Parathyroid adenoma (tissue), 2 donors: ENCODE results near the gene MYL12B.
A peak's percentile ranks its signal among the peaks of the same experiment; 100 is the strongest.

Source experiments
- H2AFZ ChIP-seq: fragments of 300-600 bp; sonication (generic); one replicate; pipeline ENCODE4 v1.7.0; 2017; ENCODE audit warnings: antibody characterized with exemption, mild to moderate bottlenecking
- H3K27ac ChIP-seq: fragments of 300-600 bp; sonication (generic); one replicate; pipeline ENCODE4 v1.7.0; 2017
- H3K27me3 ChIP-seq: fragments of 300-600 bp; sonication (generic); one replicate; pipeline ENCODE4 v1.7.0; 2017; ENCODE audit warnings: low read length; ENCODE audit not compliant: control insufficient read depth, insufficient read depth
- H3K36me3 ChIP-seq: fragments of 300-600 bp; sonication (generic); one replicate; pipeline ENCODE4 v1.7.0; 2017; ENCODE audit warnings: low read length; ENCODE audit not compliant: control insufficient read depth, insufficient read depth
- H3K4me1 ChIP-seq: fragments of 300-600 bp; sonication (generic); one replicate; pipeline ENCODE4 v1.7.0; 2017; ENCODE audit warnings: control low read depth
- H3K4me2 ChIP-seq: fragments of 300-600 bp; sonication (generic); one replicate; pipeline ENCODE4 v1.7.0; 2017; ENCODE audit warnings: low read length
- H3K4me3 ChIP-seq: fragments of 300-600 bp; sonication (generic); one replicate; pipeline ENCODE4 v1.7.0; 2017; ENCODE audit warnings: low read depth, low read length
- H3K79me2 ChIP-seq: fragments of 300-600 bp; sonication (generic); one replicate; pipeline ENCODE4 v1.7.0; 2017; ENCODE audit warnings: control low read depth
- H3K9ac ChIP-seq: fragments of 300-600 bp; sonication (generic); one replicate; pipeline ENCODE4 v1.7.0; 2017; ENCODE audit warnings: mild to moderate bottlenecking
- H3K9me3 ChIP-seq: fragments of 300-600 bp; sonication (generic); one replicate; pipeline ENCODE4 v1.7.0; 2017; ENCODE audit warnings: low read length; ENCODE audit not compliant: control insufficient read depth
- TF ChIP-seq, protein P1 (sequence below): fragments of 300-600 bp; sonication (generic); IDR thresholded peaks from one replicate; pipeline ENCODE4 v1.7.0; 2017; ENCODE audit warnings: antibody characterized with exemption, mild to moderate bottlenecking
- donor health status: primary hyperparathyroidism.

MYL12B gene

DNA sequence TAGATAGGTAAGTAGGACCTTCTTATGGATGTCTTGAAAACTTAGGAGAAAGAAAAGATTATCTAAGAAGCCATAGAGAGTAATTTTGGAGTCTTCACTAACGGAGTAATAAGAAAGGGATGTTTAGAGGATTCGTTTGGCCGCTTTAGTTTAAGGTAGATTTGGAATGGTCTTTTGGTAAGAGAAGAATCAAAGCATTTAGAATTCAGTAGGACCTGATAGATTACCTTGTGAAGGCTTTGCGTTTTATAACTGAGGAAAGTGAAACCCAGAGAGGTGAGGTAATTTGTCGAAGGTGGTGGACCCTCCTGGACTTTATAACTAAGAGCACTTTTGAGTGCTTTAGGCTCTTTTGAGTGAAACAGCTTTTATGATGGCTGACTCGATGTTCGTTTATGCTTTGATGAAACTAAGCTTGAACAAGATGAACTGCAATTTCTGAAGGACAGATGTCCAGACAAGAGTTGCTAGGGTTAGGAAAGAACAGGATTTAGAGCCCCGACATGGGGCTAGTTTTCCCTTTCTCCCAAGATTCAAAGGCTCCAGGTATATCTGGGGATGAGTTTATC is 1.3 kb downstream of the MYL12B start:
- TF ChIP-seq, protein P1, sequence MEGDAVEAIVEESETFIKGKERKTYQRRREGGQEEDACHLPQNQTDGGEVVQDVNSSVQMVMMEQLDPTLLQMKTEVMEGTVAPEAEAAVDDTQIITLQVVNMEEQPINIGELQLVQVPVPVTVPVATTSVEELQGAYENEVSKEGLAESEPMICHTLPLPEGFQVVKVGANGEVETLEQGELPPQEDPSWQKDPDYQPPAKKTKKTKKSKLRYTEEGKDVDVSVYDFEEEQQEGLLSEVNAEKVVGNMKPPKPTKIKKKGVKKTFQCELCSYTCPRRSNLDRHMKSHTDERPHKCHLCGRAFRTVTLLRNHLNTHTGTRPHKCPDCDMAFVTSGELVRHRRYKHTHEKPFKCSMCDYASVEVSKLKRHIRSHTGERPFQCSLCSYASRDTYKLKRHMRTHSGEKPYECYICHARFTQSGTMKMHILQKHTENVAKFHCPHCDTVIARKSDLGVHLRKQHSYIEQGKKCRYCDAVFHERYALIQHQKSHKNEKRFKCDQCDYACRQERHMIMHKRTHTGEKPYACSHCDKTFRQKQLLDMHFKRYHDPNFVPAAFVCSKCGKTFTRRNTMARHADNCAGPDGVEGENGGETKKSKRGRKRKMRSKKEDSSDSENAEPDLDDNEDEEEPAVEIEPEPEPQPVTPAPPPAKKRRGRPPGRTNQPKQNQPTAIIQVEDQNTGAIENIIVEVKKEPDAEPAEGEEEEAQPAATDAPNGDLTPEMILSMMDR, result no peak
- Histone ChIP-seq H3K27me3 (no peaks in the 10 kb centered on the region), H3K9me3 (no peaks in the 10 kb centered on the region), H3K27ac (peak overlapping the region; percentile 95), H3K79me2 (peaks cover 49% of the 10 kb centered on the region), H3K4me2 (peak overlapping the region; percentile 80), H3K9ac (no peak overlapping the region), H2AFZ (no peak overlapping the region), H3K36me3 (no peaks in the 10 kb centered on the region), H3K4me1 (peaks cover 20% of the 10 kb centered on the region), H3K4me3 (peak overlapping the region; percentile 87)

DNA sequence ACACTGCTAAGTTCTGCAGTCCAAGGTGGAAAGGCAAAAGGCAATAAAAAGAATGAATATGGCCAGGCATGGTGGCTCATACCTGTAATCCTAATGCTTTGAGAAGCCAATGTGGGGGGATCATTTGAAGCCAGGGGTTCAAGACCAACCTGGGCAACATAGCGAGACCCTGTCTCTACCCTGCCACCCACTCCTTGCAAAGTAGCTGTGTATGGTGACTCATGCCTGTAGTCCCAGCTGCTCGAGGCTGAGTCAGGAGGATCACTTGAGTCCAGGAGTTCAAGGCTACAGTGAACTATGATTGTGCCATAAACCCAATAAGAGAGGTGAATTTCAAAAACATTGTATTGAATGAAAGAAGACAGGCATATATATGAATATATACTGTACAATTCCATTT is 2.4 kb downstream of the MYL12B start:
- Histone ChIP-seq H3K4me1 (peaks cover 32% of the 10 kb centered on the region), H3K9me3 (no peaks in the 10 kb centered on the region), H3K36me3 (no peaks in the 10 kb centered on the region), H3K4me2 (no peak overlapping the region), H3K27ac (no peak overlapping the region), H3K27me3 (no peaks in the 10 kb centered on the region), H3K9ac (no peak overlapping the region), H3K4me3 (no peak overlapping the region), H3K79me2 (peaks cover 61% of the 10 kb centered on the region), H2AFZ (no peak overlapping the region)
- TF ChIP-seq, protein P1, result no peak

DNA sequence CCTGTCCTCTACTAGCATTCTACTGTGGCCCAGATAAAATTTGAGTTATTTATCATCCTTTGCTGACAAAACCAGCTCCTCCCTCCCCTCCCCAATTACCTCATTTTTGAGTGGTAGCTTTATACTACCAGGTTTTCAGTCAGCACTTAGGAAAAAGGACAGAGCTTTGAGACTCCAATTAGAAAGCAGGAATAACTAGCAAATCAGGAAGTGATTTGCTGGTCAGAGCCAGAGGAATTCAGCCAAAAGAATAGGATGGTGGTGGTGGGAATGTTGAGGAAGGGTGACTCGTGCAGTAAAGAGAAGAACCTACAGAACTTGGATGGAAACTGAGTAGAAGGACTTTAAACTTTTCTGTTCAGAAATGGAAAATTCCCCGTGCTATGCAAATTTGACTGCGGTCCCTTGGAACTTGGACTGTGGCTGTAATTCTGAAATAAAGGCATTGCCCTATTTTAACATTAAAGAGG is 3.7 kb downstream of the MYL12B start:
- H3K9me3 ChIP-seq, result no peaks in the 10 kb centered on the region
- H3K27me3 ChIP-seq, result no peaks in the 10 kb centered on the region
- peaks cover 67% of the 10 kb centered on the region for H3K79me2 ChIP-seq
- H3K4me3 ChIP-seq, result no peak overlapping the region
- TF ChIP-seq, protein P1, result no peak
- H3K4me1 ChIP-seq, result peaks cover 34% of the 10 kb centered on the region
- H3K36me3 ChIP-seq, result no peaks in the 10 kb centered on the region
- H3K9ac ChIP-seq, result no peak overlapping the region
- H2AFZ ChIP-seq, result no peak overlapping the region
- H3K27ac ChIP-seq, result no peak overlapping the region
- no peak overlapping the region for H3K4me2 ChIP-seq

DNA sequence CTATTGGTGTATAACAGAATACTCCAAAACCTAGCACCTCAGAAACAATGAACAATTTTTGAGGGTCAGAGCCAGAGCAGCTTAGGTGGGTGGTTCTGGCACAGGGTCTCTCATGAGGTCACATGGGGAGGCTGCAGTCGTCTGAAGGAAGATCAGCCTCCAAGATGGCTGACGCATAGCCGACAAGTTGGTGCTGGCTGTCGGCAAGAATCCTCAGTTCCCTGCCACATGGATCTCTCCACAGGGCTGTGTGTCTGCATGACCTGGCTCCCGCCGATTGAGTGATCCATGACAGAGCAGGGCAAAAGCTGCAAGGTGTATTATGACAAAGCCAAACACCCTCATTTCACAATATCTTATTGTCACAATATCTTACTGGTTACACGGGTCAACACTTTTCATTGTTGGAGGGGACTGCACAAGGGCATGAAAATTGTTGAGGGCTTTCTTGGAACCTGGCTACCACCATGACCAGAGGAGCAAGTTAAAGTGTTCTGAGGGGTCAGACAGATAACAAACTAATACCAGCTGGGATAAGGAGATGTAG is 4.2 kb downstream of the MYL12B start:
- Histone ChIP-seq H3K9me3 (no peaks in the 10 kb centered on the region), H3K4me1 (peaks cover 34% of the 10 kb centered on the region), H3K4me3 (no peak overlapping the region), H3K36me3 (no peaks in the 10 kb centered on the region), H2AFZ (no peak overlapping the region), H3K79me2 (peaks cover 66% of the 10 kb centered on the region), H3K4me2 (no peak overlapping the region), H3K9ac (no peak overlapping the region), H3K27me3 (no peaks in the 10 kb centered on the region), H3K27ac (no peak overlapping the region)
- TF ChIP-seq, protein P1, result no peak

GRCh38 chr18:3268306-3268705 is 6.4 kb downstream of the MYL12B start:
- Histone ChIP-seq H3K27me3 (no peaks in the 10 kb centered on the region), H3K4me3 (no peak overlapping the region), H3K36me3 (no peaks in the 10 kb centered on the region), H3K4me1 (peaks cover 42% of the 10 kb centered on the region), H3K27ac (no peak overlapping the region), H3K79me2 (peaks cover 60% of the 10 kb centered on the region), H3K9ac (no peak overlapping the region), H3K9me3 (no peaks in the 10 kb centered on the region), H3K4me2 (no peak overlapping the region), H2AFZ (no peak overlapping the region)
- TF ChIP-seq, protein P1, result no peak
